Measurements from ENCODE around the gene ZBTB5.

DNA sequence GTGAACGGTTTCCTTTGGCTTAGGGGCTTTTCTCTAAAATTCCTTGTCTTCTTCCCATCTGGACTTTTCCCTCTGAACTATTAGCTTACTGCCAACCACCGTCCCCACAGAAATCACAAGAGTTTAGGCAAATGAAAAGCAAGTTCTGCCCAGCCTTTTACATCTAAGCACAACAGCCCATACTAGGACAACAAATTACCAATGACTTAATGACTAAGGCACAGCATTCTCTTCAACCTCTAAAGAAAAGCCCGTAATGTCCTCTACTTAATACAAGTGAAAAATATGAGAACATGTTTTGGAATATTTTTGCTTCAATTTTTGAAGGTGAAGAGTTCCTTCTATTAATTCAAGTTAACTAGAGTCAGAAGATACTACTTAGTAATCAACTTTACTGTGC, 1.2 kb downstream of the ZBTB5 start:
- TF ChIP-seq EZH2 (IDR thresholded peaks at IDR 0.05) (no peak), POLR2AphosphoS5 (IDR thresholded peaks at IDR 0.05; ENCODE audit: borderline replicate concordance, low read depth, low read length) (no peak), FOXP2 (optimal IDR thresholded peaks at IDR 0.05; ENCODE audit: control extremely low read depth, extremely low read length, insufficient read depth) (no peak)

All from SK-N-MC (cell line).